GM12878 (cell line): Measurements from ENCODE around the gene RBM45. TPM values are rescaled to one million over a fixed set of nuclear protein-coding genes. Genes with fewer than 3 reads are reported as not detected.
A peak's percentile ranks its signal among the peaks of the same experiment; 100 is the strongest.

ENCODE experiments used
- ATAC-seq: fragments of 200-7000 bp; cut with Tn5 transposase; 3 replicates; pipeline ENCODE4 v1.9.1; 2020; ENCODE audit warnings: mild to moderate bottlenecking, moderate library complexity
- BruUV-seq: library from RNA; stranded (reverse); fragments of 400-500 nt; replicated peaks from 2 replicates; lab custom pipeline; 2021; lab: Mats Ljungman, UMichigan
- CTCF ChIA-PET: fragments of 300-600 bp; sonication (Branson Sonifier 250); formaldehyde crosslinking; extraction: SDS; loops from one replicate; lab custom pipeline; 2021; ENCODE audit warnings: inconsistent platforms; lab: Yijun Ruan, JAX
- POLR2A ChIA-PET: fragments of 350-600 bp; formaldehyde crosslinking; extraction: SDS; loops from one replicate; lab custom pipeline; 2021; ENCODE audit warnings: inconsistent platforms; lab: Charles Lee
- RAD21 ChIA-PET: fragments of 300-600 bp; sonication (Branson Sonifier 250); formaldehyde crosslinking; loops from one replicate; lab custom pipeline; 2023; ENCODE audit warnings: antibody characterized with exemption; ENCODE audit not compliant: unreplicated experiment; lab: Charles Lee
- SMC1A ChIA-PET: fragments of 300-600 bp; sonication (Branson Sonifier 250); formaldehyde crosslinking; loops from one replicate; lab custom pipeline; 2023; ENCODE audit not compliant: unreplicated experiment, uncharacterized antibody; lab: Charles Lee
- DNase-seq: peaks from one replicate; pipeline ENCODE4 v3.0.0-alpha.2; 2011; ENCODE audit warnings: low read depth, low spot score
- FAIRE-seq: peaks from 3 replicates; lab custom pipeline; 2011; peaks lifted over from hg19 to GRCh38; lab: Jason Lieb, UNC
- H2AFZ ChIP-seq: 2 replicates; pipeline ENCODE4 v1.6.0; 2011; ENCODE audit warnings: low read depth, low read length, control low read depth; ENCODE audit not compliant: control insufficient read depth
- H3K27ac ChIP-seq: 2 replicates; pipeline ENCODE4 v1.5.1; 2011; ENCODE audit warnings: control low read depth; ENCODE audit not compliant: control insufficient read depth, insufficient read depth
- H3K27me3 ChIP-seq, 2 experiments: replicated peaks in 1 of 2; 2 replicates each; pipeline versions ENCODE4 v1.6.0 to v1.6.1; 2011; ENCODE audit warnings: low read length in 1 of 2; ENCODE audit not compliant: control insufficient read depth in 2 of 2, insufficient read depth in 2 of 2
- H3K36me3 ChIP-seq, 2 experiments: 2 replicates each; pipeline ENCODE4 v1.5.1; 2011; ENCODE audit warnings: low read length in 1 of 2; ENCODE audit not compliant: control insufficient read depth in 2 of 2, insufficient read depth in 2 of 2
- H3K4me1 ChIP-seq: 2 replicates; pipeline ENCODE4 v1.6.1; 2011; ENCODE audit warnings: mild to moderate bottlenecking, low read length, moderate library complexity, mixed read lengths; ENCODE audit not compliant: control insufficient read depth, insufficient read depth
- H3K4me2 ChIP-seq: 2 replicates; pipeline ENCODE4 v1.6.0; 2011; ENCODE audit warnings: control low read depth; ENCODE audit not compliant: control insufficient read depth, insufficient read depth
- H3K4me3 ChIP-seq: fragments of 200-600 bp; sonication (generic); 2 replicates; pipeline ENCODE4 v1.5.1; 2016
- H3K79me2 ChIP-seq: 2 replicates; pipeline ENCODE4 v1.6.0; 2011; ENCODE audit warnings: low read length; ENCODE audit not compliant: control insufficient read depth, insufficient read depth
- H3K9ac ChIP-seq: 2 replicates; pipeline ENCODE4 v1.8.0; 2011; ENCODE audit warnings: low read length, control low read depth, mixed read lengths; ENCODE audit not compliant: control insufficient read depth, insufficient read depth
- H3K9me3 ChIP-seq: replicated peaks from 3 replicates; pipeline ENCODE4 v1.5.1; 2011; ENCODE audit warnings: mild to moderate bottlenecking, low read length; ENCODE audit not compliant: control insufficient read depth, insufficient read depth
- H4K20me1 ChIP-seq: 2 replicates; pipeline ENCODE4 v1.6.0; 2011; ENCODE audit not compliant: control insufficient read depth, insufficient read depth
- DPF2 ChIP-seq: fragments of 450-650 bp; IDR thresholded peaks from 2 replicates; pipeline ENCODE4 v1.6.1; 2017; ENCODE audit warnings: mild to moderate bottlenecking
- E2F4 ChIP-seq: IDR thresholded peaks from 2 replicates; pipeline ENCODE4 v1.6.1; 2012; ENCODE audit warnings: low read depth, low read length, improper control_type of control experiment
- EED ChIP-seq: sonication (generic); IDR thresholded peaks from 2 replicates; pipeline ENCODE4 v1.6.1; 2016; ENCODE audit warnings: antibody characterized with exemption, low read depth
- EZH2 ChIP-seq: IDR thresholded peaks from 2 replicates; pipeline ENCODE4 v1.6.1; 2012; ENCODE audit warnings: low read depth, mild to moderate bottlenecking, control low read depth, inconsistent platforms, low read length, borderline replicate concordance; ENCODE audit not compliant: control insufficient read depth
- JUNB ChIP-seq: IDR thresholded peaks from 2 replicates; pipeline ENCODE4 v1.6.1; 2016; ENCODE audit warnings: antibody characterized with exemption, mild to moderate bottlenecking
- KLF5 ChIP-seq: fragments of 450-650 bp; IDR thresholded peaks from 2 replicates; pipeline ENCODE4 v1.6.1; 2014; ENCODE audit warnings: mild to moderate bottlenecking; ENCODE audit not compliant: partially characterized antibody
- LARP7 ChIP-seq: fragments of 450-650 bp; IDR thresholded peaks from 2 replicates; pipeline ENCODE4 v1.6.1; 2017; ENCODE audit warnings: mild to moderate bottlenecking
- MTA2 ChIP-seq: fragments of 450-650 bp; IDR thresholded peaks from 2 replicates; pipeline ENCODE4 v1.6.1; 2016; ENCODE audit warnings: low read depth, mild to moderate bottlenecking, moderate library complexity
- PAX8 ChIP-seq: fragments of 450-650 bp; IDR thresholded peaks from 2 replicates; pipeline ENCODE4 v1.6.1; 2017; ENCODE audit warnings: mild to moderate bottlenecking, moderate library complexity
- RELB ChIP-seq: fragments of 450-650 bp; IDR thresholded peaks from 2 replicates; pipeline ENCODE4 v1.6.1; 2017; ENCODE audit warnings: low read depth, mild to moderate bottlenecking, moderate library complexity
- SMAD1 ChIP-seq: fragments of 450-650 bp; IDR thresholded peaks from 2 replicates; pipeline ENCODE4 v1.6.1; 2018; ENCODE audit warnings: mild to moderate bottlenecking, low read depth; ENCODE audit not compliant: partially characterized antibody
- SMARCA5 ChIP-seq: fragments of 450-650 bp; IDR thresholded peaks from 2 replicates; pipeline ENCODE4 v1.6.1; 2017; ENCODE audit warnings: mild to moderate bottlenecking
- SUZ12 ChIP-seq: fragments of 200-600 bp; sonication (generic); IDR thresholded peaks from one replicate; pipeline ENCODE4 v1.6.1; 2018; ENCODE audit warnings: antibody characterized with exemption, mild to moderate bottlenecking; ENCODE audit not compliant: unreplicated experiment
- WGBS: methylation state at CpG from one replicate; pipeline ENCODE4 v1.1.6; 2016; ENCODE audit warnings: low lambda C conversion rate; ENCODE audit not compliant: insufficient replicate concordance, insufficient coverage; ENCODE audit errors: missing lambda C conversion rate; 5-methylcytosine and 5-hydroxymethylcytosine counted together
- in situ Hi-C: fragments of 300-500 bp; cut with MboI; formaldehyde crosslinking; loops from 9 replicates; pipeline ENCODE4 v1.14.3; 2018; ENCODE audit warnings: mixed read lengths
- intact Hi-C: fragments of 100-400 bp; cut with micrococcal nuclease; formaldehyde crosslinking; loops from one replicate; pipeline ENCODE4 v1.14.2; 2022; ENCODE audit not compliant: unreplicated experiment
- polyA plus RNA-seq, 11 experiments: library from polyadenylated mRNA; depleted of rRNA in 4 of 11; unstranded in 6 of 11; stranded (reverse) in 5 of 11; fragments of >200 nt; fragmentation: Nextera tagmentation in 4 of 11; fragmentation: Illumina TruSeq in 1 of 11; extraction: Ambion mirVana in 4 of 11; extraction: Trizol in 1 of 11; gene quantifications; 1 replicate in 1 of 11; 2 replicates in 10 of 11; pipeline versions ENCODE4 v1.2.1 to v1.2.3, GENCODE V29; 2011 to 2016; ENCODE audit warnings: inconsistent platforms in 2 of 11, missing spikeins in 2 of 11, low read depth in 1 of 11
- total RNA-seq, 4 experiments: library from RNA; depleted of rRNA in 3 of 4; stranded (reverse); fragments of >200 nt in 3 of 4; fragmentation: Illumina TruSeq in 1 of 4; extraction: Trizol in 1 of 4; gene quantifications; 2 replicates each; pipeline versions ENCODE4 v1.2.1 to v1.2.3, GENCODE V29; 2013 to 2021
- TF ChIP-seq, protein P1 (sequence below): fragments of 150-350 bp; IDR thresholded peaks from 2 replicates; pipeline ENCODE4 v1.6.1; 2016; ENCODE audit warnings: low read depth, low read length
- TF ChIP-seq, protein P2 (sequence below): fragments of 450-650 bp; IDR thresholded peaks from 2 replicates; pipeline ENCODE4 v1.6.1; 2017; ENCODE audit warnings: borderline replicate concordance

The RBM45 gene
- total and polyA plus RNA-seq, 10 of the 15 experiments (the other 5 are each of a cell fraction or from before 2014, with no cell fraction given) = 6.2 to 21.7 (median 14.6) TPM

- TF ChIP-seq, protein P1, sequence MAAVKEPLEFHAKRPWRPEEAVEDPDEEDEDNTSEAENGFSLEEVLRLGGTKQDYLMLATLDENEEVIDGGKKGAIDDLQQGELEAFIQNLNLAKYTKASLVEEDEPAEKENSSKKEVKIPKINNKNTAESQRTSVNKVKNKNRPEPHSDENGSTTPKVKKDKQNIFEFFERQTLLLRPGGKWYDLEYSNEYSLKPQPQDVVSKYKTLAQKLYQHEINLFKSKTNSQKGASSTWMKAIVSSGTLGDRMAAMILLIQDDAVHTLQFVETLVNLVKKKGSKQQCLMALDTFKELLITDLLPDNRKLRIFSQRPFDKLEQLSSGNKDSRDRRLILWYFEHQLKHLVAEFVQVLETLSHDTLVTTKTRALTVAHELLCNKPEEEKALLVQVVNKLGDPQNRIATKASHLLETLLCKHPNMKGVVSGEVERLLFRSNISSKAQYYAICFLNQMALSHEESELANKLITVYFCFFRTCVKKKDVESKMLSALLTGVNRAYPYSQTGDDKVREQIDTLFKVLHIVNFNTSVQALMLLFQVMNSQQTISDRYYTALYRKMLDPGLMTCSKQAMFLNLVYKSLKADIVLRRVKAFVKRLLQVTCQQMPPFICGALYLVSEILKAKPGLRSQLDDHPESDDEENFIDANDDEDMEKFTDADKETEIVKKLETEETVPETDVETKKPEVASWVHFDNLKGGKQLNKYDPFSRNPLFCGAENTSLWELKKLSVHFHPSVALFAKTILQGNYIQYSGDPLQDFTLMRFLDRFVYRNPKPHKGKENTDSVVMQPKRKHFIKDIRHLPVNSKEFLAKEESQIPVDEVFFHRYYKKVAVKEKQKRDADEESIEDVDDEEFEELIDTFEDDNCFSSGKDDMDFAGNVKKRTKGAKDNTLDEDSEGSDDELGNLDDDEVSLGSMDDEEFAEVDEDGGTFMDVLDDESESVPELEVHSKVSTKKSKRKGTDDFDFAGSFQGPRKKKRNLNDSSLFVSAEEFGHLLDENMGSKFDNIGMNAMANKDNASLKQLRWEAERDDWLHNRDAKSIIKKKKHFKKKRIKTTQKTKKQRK = no peak
- TF ChIP-seq SMAD1 (no peak), E2F4 (no peak), SMARCA5 (no peak), LARP7 (no peak), SUZ12 (no peak)
- TF ChIP-seq, protein P2, sequence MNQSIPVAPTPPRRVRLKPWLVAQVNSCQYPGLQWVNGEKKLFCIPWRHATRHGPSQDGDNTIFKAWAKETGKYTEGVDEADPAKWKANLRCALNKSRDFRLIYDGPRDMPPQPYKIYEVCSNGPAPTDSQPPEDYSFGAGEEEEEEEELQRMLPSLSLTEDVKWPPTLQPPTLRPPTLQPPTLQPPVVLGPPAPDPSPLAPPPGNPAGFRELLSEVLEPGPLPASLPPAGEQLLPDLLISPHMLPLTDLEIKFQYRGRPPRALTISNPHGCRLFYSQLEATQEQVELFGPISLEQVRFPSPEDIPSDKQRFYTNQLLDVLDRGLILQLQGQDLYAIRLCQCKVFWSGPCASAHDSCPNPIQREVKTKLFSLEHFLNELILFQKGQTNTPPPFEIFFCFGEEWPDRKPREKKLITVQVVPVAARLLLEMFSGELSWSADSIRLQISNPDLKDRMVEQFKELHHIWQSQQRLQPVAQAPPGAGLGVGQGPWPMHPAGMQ = no peak
These were observed 48.4 kb downstream of the RBM45 start (continued) for GRCh38 chr2:178160601-178161000.

GRCh38 chr2:178163395-178163794 is 51.2 kb downstream of the RBM45 start:
- no peak for FAIRE-seq
- RAD21 ChIA-PET = no interaction called here
- H3K79me2 ChIP-seq = no peaks in the 10 kb centered on the region
- H3K9ac ChIP-seq = no peak overlapping the region
- no peaks in the 10 kb centered on the region; a peak in 1 of 4 replicates for H3K27me3 ChIP-seq
- H3K36me3 ChIP-seq = no peaks in the 10 kb centered on the region
- BruUV-seq = no TSS peak
- no peak overlapping the region for H2AFZ ChIP-seq
- whole genome bisulfite sequencing = 2% methylated on average over 4 of the region's 4 CpGs
- DNase-seq = no peak
- no peak; the same call in 2 of the 3 replicates for ATAC-seq
- no peaks in the 10 kb centered on the region for H4K20me1 ChIP-seq
- no peaks in the 10 kb centered on the region for H3K4me1 ChIP-seq
- 0 out of 2 replicates have a peak overlapping the region, but pooled peaks have one; percentile 1 for H3K4me2 ChIP-seq
- no peak overlapping the region for H3K4me3 ChIP-seq
- intact Hi-C loops = no loop called here
- SMC1A ChIA-PET = no interaction called here
- in situ Hi-C loops = no loop called here
- no peaks in the 10 kb centered on the region for H3K9me3 ChIP-seq
- no peak overlapping the region for H3K27ac ChIP-seq
- POLR2A ChIA-PET = no interaction called here
- CTCF ChIA-PET = interaction anchor here (1.0 kb wide), 1 partner anchor 43 kb away, joined by 3 read pairs; no protein-coding TSS in a partner anchor
- TF ChIP-seq RELB (peak; percentile 34; the same call in 1 of the 2 replicates), DPF2 (0 out of 2 replicates have a peak, but pooled peaks have one; percentile 21), SUZ12 (no peak), EZH2 (no peak), MTA2 (0 out of 2 replicates have a peak, but pooled peaks have one; percentile 14), KLF5 (no peak), JUNB (peak; percentile 60), PAX8 (no peak), EED (peak; percentile 57; the same call in 1 of the 2 replicates)
